CD4-positive, alpha-beta T cell treated with Interleukin-2 at 100 ng/mL for 4 hours (primary cell): ENCODE results near the gene USP36.
A peak's percentile ranks its signal among the peaks of the same experiment; 100 is the strongest.
"Not testable (repeated sequence)": the region's sequence is repeated elsewhere in the genome, so short reads cannot be mapped to it uniquely, and the experiment has no call there.

ENCODE experiments used
- DNase-seq: peaks from one replicate; pipeline ENCODE4 v3.0.0-alpha.2; 2020; ENCODE audit warnings: low spot score

The USP36 gene

DNA sequence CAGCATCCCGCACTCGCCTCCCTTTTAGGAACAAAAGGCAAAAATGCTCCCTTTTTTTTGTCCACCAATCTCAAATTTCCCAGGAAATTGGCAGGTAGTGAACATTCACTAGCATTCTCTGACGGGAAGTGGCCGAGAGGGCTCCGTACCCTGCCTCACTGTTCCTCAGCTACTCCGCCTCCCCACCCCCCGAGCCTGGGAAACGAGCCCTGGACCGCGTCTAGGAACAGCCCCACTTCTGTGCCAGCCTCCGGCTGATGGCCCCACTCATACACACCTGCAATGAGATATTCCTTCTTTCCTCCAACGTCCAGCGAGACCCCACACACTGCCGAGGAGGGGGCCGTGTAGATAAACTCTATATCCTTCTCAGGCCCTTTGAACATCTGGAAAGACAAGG lies 30.0 kb upstream of the USP36 start:
- no peak for DNase-seq

DNA sequence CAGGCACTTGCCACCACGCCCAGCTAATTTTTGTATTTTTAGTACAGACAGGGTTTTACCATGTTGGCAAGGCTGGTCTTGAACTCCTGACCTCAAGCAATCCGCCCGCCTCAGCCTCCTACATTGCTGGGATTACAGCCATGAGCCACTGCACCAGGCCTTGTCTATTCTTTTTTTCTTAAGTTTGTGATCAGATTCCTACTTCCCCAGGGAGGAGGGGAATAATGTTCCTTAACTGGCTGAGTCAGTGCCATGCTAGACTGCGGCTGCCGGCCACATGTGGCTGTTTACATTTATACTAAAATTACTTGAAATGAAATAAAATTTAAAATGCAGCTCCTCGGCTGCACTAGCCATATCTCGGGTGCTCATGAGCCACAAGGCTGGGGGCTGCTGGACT lies 27.8 kb upstream of the USP36 start:
- DNase-seq = no peak

DNA sequence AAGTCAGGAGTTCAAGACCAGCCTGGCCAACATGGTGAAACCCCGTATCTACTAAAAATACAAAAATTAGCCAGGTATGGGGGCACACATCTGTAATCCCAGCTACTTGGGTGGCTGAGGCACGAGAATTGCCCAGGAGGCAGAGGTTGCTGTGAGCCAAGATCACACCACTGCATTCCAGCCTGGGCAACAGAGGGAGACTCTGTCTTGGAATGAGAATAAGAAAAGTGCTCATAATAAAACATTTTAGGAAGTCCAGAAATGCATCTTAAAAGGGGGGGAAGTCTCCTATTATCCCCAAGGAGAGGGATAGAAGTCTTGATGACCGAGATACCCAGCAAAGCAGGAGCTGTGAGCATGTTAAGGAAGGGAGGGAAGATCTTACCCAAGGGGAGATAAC lies 26.4 kb upstream of the USP36 start:
- DNase-seq = not testable (repeated sequence)

DNA sequence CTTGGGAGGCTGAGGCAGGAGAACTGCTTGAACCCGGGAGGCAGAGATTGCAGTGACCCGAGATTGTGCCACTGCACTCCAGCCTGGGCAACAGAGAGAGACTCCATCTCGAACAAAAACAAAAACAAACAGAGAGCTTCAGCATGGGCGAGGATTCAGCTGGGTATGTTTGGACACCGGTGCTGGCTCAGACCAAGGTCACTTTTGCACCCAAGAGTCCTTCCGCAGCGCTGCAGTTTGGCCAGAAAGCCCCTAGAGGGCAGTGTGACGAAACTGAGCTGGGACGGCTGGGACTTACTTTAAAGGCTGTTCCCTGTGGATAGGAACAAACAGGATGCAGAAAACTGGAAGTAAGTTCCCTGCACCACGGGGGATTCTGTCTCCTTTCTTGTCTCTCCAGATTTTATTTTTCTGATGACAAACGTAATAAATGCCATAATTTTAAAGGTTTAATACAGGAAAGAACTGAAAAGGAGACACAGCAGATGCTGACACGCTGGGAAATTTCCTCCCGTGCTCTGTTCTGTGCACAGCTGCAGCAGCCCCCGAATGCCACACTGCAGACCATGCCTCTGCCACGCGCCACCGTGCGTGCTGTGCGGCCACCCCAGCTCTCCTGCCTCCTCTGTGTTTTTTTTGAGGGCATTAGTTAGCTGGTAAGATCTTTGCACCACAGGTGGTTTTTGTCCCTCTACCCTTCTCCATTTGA lies 25.2 kb upstream of the USP36 start:
- peak; percentile 64 for DNase-seq

DNA sequence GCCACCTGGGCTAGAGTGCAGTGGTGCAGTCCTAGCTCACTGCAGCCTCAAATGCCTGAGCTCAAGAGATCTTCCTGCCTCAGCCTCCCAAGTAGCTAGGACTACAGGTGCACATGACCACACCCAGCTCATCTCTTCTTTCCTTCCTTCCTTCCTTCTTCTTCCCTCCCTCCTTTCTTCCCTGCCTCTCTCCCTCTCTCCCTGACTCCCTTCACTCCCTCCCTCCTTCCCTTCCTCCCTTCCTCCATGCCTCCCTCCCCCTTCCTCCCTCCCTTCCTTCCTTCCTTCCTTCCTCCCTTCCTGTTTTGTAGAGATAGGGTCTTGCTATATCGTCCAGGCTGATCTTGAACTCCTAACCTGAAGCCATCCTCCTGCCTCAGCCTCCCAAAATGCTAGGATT lies 23.5 kb upstream of the USP36 start:
- DNase-seq = no peak

DNA sequence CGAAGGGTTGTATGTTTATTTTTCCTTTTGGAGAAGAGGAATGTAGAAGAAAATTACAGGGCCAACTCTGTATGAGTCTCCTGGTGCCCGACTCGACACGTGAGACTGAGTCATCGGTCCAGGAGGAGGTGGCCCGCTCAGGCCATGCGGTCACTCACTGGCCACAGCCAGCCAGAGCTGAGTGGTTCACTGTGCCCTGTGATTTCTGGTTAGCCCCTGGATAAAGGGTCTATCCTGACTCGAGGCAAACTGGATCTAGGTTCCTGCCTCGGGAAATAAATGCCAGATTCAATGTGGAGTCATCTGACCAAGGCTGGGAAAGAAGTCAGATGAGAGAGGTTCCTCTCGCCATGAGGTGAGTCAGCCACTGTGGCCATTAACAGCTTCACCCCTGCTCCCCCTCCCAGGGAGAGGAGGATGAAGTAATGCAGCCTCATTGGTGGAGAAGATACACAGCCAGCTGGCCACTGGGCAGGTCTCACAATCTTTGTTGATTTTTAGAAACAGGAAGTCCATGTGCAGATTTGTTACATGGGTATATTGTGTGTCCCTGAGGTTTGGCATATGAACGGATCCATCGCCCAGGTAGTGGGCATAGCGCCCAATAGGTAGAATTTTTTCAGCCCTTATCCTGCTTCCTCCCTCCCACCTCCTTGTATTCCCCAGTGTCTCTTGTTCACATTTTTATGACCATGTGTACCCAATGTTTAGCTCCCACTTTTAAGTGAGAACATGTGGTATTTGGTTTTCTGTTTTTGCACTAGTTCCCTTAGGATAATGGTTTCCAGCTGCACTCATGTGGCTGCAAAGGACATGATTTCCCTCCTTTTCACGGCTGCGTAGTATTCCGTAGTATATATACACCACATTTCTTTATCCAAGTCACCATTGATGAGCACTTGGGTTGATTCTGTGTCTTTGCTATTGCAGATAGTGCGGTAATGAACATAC lies 21.7 kb upstream of the USP36 start:
- no peak for DNase-seq

DNA sequence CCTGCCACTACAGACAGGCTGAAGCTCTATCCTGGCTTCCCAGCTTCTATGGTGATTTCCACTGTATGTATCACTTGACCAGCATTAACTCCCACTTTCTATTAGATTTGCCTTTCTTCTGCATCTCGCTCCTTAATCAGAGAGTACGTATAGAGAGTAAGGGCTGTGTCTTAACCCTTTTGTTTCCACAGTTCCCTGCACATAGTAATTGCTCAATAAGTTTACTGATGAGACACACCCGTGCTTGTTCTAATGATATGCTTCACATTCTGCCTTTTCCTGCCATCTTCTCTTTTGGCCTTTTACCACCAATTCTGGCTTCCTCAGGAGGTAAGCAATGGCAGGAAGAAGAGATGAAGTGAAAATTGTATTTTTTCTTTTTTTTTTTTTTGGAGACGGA lies 20.6 kb upstream of the USP36 start:
- no peak for DNase-seq

DNA sequence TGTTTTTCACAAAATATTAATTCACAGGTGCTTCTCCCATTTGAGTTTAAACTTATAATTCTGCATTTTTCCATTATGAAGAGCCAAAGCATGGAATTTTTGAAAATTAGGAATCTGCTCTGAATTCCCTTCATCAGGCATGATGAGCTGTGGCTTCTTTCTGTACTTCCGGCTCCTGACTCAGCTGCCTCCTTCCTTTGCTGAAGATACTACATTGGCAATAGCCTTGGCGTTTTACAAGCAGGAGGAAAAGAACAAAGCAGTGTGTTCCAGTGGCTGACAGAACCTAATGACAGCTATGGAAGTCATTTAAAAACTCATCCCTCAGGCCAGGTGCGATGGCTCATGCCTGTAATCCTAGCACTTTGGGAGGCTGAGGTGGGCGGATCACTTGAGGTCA lies 18.4 kb upstream of the USP36 start:
- DNase-seq = no peak

DNA sequence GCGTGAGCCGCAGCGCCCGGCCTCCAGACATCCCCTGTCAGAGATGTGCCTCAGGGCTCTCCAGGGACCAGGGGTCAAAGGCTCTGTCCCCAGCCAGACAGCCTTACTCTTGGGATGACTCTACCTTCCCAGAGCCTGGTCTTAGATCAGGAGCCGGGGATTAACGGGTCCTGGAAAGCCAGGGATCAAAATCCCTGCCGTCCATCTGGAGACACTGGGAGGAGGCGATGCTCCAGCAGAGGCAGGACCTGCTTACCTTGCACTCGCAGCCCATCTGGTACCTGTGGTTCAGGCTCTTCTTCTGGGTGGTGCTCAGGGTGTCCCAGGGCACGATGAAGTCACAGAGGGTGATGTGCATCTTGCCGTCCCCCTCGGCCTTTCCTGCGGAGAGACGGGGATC lies 16.7 kb upstream of the USP36 start:
- DNase-seq = no peak

DNA sequence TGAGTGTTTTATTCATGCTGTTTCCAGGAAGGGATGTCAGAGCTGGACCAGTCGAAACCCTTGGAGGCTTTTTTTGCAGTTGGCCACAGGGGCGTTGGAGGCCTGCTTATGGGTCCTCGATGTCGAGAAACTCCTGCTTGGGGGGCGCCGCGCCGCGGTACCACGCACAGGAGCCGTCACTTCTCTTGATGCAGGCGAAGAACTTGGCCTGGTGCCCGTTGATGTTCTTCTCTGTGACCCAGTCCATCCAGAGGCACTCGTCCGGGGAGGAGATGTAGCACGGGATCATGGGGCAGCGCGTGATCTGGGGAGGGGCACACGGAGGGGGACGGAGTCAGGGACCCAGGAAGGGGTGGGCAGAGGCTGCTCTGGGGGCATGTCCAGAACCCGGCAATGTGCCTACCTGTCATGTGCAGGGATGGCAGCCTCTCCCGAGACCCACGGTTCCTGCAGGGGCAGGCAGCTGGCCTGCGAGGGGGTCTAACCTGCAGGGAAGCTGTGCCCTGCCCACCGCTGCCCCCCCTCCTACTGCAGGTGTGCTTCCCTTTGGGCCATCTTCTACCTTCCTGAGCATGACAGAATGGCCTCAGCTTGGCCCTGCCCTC lies 15.0 kb upstream of the USP36 start:
- no peak for DNase-seq

DNA sequence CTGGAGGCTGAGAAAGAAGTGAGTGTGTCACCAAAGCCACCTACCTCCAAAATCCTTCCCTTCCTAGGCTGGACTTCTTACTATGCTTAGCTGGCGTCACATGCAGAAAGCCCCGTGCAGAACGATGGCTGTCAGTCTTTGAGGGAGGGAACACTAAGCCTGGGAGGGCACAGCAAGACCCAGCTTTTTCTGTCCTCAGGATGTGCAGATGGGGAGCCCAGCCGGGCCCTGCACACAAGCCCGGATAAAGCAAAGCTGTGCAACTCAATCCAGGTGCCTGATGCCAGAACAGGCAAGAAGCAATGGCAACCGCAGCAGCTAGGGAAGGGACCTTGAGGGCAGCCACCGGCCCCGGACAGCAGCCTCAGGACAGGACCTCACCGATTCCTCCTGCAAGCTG lies 13.9 kb upstream of the USP36 start:
- DNase-seq = no peak

DNA sequence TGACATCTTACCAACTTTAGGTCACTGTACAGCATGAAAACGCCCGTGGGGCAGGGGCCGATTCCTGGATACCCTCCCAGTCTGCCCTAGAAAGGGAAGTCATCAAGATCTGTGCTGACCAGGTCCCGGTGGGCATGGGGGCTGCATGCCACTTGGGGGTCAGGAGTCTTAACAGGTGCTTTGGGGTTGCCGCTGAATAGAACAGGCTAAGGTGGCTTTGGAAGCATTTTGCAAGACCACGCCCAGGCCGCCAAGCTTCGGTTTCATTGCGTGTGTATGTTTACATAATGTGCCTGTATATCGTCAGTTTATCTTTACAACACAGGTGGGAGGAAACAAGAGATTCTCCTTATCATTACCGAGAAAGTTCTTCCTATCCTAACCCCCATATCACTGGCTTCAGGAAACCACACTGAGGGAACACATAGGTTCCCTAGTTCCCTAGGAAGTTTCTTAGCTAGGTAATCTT lies 13.3 kb upstream of the USP36 start:
- DNase-seq = no peak

DNA sequence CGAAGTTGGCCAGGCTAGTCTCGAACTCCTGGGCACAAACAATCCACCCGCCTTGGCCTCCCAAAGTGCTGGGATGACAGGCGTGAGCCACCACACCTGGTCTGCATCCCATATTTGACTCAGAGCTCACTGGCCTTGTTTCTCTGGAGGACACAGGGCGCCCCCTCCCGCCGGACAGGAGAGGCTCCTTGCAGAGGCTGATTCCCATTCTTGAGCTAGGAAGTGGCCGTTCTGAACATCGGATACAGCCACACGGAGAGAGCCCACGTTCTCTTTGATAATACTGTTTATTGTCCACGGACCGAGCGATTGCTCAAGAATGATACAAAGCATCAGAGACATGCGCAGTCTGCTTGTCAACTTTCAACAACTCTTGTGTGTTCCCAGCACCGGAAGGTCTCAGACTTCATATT lies 12.1 kb upstream of the USP36 start:
- no peak for DNase-seq

DNA sequence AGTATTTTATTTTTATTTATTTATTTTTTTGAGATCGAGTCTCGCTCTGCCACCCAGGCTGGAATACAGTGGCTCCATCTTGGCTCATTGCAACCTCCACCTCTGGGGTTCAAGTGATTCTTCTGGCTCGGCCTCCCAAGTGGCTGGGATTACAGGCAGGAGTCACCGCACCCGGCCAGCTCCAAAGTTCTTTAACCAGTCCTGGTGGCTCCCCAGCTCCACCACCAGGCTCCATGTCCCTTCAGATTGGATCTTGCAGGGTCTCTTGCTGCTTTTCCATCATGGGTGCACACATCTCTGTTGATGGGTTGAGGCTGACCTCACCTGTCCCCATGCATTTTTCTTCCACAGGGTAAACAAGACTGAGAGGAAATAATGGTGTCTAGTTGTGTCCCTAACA lies 8.4 kb upstream of the USP36 start:
- DNase-seq = no peak

DNA sequence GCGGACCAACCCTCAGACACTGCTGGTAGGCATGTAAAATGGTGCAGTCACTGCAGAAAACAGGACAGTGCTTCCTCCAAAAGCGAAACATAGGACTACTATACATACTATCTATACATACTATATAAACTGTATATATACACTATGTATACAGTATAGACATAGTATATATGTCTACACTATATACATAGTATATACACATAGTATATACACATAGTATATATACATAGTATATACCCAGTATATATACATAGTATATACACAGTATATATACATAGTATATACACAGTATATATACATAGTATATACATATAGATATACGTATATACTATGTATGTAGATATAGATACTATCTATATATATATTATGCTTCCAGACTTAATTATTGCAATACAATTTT lies 6.4 kb upstream of the USP36 start:
- DNase-seq = no peak

DNA sequence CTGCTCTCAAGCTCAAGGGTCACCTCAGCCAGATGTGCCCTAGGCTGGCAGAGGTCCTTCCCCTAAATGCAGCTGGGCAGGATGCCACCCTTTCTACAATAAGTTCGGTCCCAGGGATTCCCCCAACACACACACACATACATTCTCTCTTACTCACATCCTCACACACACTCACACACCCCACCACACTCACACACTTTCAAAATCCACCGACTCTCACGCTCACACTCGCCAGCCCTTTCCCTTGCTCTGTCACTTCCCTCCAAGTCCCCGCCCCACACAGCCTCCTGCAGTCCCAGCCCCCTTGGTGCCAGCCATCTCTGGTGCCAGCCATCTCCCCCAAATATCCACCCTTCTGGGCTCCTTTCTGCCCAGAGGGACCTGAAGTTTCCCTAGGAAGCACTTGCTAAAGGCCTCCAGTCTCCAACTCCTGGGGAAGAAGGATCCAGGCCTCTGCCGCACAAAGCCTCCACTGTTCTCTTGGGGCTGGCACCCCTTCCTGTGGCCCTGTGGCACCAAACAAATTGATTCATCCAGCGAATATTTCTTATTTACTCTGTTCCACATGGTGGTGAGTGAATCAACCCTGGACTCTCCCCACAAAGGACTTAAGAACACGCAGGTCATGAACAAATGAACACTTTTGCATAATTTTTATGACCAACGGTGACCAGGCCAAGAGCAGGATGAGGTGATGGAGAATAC lies 3.8 kb upstream of the USP36 start:
- no peak for DNase-seq

DNA sequence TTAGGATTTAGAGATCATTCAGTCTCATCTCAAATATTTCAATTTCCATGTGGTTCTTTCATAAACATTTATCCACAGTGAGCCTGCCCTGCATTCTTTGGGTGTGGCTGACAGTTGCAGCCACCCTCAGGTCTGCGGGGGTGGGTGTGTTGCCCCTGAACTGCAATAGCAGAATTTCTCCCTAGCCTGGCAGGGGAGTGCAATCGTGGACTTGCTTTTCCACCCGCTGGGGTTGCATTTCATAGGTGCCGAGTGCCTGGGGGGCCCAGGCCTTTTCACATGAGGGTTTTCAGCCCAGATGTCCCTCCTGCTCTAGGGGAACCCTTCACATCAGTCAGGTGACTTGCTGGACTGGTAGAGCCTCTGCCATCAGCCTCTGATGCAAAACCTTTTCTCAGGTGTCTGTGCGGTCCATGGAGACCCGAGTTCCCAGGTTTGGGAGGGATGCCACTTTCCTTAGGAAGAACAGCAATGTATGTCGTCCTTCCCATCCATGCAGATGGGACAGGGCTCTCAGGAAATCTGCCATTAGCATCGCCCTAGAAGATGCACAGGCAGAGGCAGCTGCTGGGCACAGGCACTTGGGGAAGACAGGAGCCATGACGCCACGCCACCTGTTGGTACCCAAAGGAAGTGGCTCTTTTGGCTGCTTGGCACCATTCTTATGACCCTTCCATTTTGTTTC lies 2.4 kb upstream of the USP36 start:
- peak; percentile 70 for DNase-seq

DNA sequence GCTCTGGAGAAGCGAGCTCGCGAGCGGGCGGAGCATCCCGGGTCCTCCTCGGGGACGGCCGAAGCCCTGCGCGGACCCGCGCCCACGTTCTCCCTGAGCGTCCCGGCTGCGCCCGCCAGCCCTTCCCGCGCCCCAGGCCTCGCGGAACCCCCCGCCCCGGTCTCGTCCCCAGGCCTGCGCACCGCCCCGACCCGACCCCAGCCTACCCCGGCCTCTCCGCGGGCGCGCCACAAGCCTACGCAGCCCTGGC lies 159 bp downstream of the USP36 start:
- no peak for DNase-seq

DNA sequence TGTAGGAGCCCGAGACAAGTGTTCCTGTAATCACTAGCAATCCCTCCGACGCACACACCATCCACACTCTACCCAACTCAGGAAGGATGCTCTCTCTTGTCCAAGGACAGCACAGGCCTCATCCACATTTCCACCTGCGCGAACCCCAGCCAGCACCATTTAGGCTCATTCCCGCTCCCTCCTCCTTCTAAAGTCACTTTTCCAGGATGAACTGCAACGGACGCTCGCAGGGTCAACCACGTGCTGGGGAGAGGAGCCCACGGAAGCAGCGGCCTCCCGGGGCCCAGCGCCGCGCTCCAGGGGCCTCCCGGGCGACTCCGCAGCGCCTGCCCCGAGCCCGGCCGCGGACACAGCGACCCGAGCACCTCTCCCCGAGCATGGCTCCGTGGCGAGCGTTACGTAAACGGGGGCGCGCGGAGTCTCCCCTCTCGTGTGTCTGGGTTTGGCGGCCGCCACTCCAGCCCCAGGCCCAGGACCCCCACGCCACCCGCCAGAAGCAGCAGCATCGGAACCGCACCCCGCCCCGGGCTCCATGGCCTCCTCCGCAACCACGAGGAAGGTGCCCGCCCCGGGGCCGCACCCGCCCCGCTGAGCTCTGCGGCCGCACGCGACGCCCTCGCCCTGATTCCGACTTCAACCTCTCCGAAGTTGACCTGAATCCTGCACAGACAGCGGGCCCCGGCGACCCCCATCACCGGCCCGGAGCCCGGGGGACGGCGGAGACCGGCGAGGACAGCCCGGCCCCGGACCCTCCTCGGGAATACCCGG lies 668 bp downstream of the USP36 start:
- DNase-seq = peak; percentile 37

DNA sequence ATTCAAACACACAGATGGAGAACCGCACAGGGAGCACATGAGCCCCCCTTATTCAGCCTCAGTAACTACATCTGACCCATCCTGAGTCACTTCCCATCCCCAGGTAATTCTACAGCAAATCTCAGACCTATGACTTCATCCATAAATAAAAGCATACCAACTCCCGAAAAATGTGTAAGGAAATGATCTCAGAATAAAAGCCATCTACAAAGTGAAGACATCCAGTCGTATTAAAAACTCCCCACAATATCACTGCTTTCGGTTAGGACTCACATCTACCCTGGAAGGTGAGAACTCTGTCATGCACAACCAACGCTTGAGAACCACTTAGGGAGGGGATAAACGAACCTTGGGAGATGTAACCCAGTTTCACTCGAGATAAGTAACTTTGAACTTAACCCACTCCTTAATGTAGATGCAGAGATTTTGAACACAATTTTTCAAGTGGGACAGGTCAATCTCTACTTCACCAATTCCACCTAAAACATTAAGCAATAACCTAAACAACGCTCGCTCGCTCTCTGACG lies 1.3 kb downstream of the USP36 start:
- DNase-seq = peak; percentile 32

DNA sequence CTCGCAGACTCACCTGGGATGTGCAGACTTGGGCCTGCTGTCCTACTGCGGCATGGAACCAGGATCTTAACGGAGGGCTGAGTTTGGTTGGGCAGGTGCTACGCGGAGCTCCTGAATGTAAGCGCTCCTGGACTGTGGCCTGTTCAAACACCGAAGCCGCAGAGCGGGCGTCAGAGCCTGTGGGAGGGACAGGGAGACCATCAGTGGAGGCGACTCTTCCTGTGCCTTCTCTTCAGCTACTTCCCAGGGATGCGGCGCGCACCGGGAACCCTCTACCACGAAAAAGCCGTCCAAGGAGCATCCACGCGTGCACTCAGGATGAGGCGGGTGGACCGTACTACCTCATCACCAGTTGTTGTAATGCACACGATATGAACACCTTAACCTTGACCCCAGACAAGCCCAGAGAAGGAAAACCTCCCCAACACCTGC lies 2.0 kb downstream of the USP36 start:
- no peak for DNase-seq
